ENCODE measurements around the gene ZNF791.
"Not testable (repeated sequence)": the region's sequence is repeated elsewhere in the genome, so short reads cannot be mapped to it uniquely, and the experiment has no call there.

Gene ZNF791

GRCh38 chr19:12610540-12611360 is at the start of gene ZNF791, which contains the start of gene ZNF490:
TSS of gene ZNF791 (plus strand) at chr19:12610920. CDS start at chr19:12611080, 160 bp downstream.
TSS of gene ZNF490 (minus strand) at chr19:12610813. CDS start at chr19:12610680, 133 bp downstream.
- peak; percentile 97 for DNase-seq

- DNase-seq = peak; percentile 84
Observed at GRCh38 chr19:12564016-12564664, 46.6 kb upstream of the ZNF791 start.

GRCh38 chr19:12566380-12566779 is 44.3 kb upstream of the ZNF791 start:
- DNase-seq = not testable (repeated sequence)

GRCh38 chr19:12567951-12568350 is 42.8 kb upstream of the ZNF791 start:
- no peak for DNase-seq

- peak; percentile 56 for DNase-seq
Observed at GRCh38 chr19:12574036-12574435, 36.7 kb upstream of the ZNF791 start.

- no peak for DNase-seq
Observed at GRCh38 chr19:12578641-12579040, 32.1 kb upstream of the ZNF791 start.

GRCh38 chr19:12580180-12580694 is 30.5 kb upstream of the ZNF791 start:
- DNase-seq = no peak

GRCh38 chr19:12581100-12581499 is 29.6 kb upstream of the ZNF791 start:
- no peak for DNase-seq

GRCh38 chr19:12596485-12596884 is 14.2 kb upstream of the ZNF791 start:
- no peak for DNase-seq

- DNase-seq = no peak
Observed at GRCh38 chr19:12596927-12597548, 13.7 kb upstream of the ZNF791 start.

GRCh38 chr19:12597594-12597993 is 13.1 kb upstream of the ZNF791 start:
- no peak for DNase-seq

- DNase-seq = peak; percentile 31
Observed at GRCh38 chr19:12603714-12604113, 7.0 kb upstream of the ZNF791 start.

- no peak for DNase-seq
Observed at GRCh38 chr19:12606796-12607195, 3.9 kb upstream of the ZNF791 start.

- no peak for DNase-seq
Observed at GRCh38 chr19:12607631-12608030, 3.1 kb upstream of the ZNF791 start.

GRCh38 chr19:12611361-12611699 is 610 bp downstream of the ZNF791 start:
- DNase-seq = no peak

- DNase-seq = no peak
Observed at GRCh38 chr19:12617646-12618045, 6.9 kb downstream of the ZNF791 start.

GRCh38 chr19:12621253-12622024 is 10.7 kb downstream of the ZNF791 start:
- DNase-seq = not testable (repeated sequence)

GRCh38 chr19:12623361-12624031 is 12.8 kb downstream of the ZNF791 start:
- DNase-seq = no peak

- DNase-seq = no peak
Observed at GRCh38 chr19:12626958-12627357, 16.2 kb downstream of the ZNF791 start.

GRCh38 chr19:12628040-12629022 is 17.6 kb downstream of the ZNF791 start:
- DNase-seq = no peak

GRCh38 chr19:12629215-12629614 is 18.5 kb downstream of the ZNF791 start:
- no peak for DNase-seq

Measured in CD4-positive, alpha-beta T cell treated with Interleukin-15 for 1 hour (primary cell).